GM23338 (cell line): ENCODE data around the gene ZNF681. TPM values are rescaled to one million over a fixed set of nuclear protein-coding genes. Genes with fewer than 3 reads are reported as not detected.

Source experiments
- ATAC-seq: fragments of 200-7000 bp; cut with Tn5 transposase; 3 replicates; pipeline ENCODE4 v1.9.1; 2020
- DNase-seq: peaks from one replicate; pipeline ENCODE4 v3.0.0-alpha.2; 2015; ENCODE audit warnings: low spot score
- H2AFZ ChIP-seq: fragments of 200-600 bp; sonication (generic); 2 replicates; pipeline ENCODE4 v1.8.0; 2016; ENCODE audit warnings: antibody characterized with exemption, mild to moderate bottlenecking, moderate library complexity
- H3F3A ChIP-seq: fragments of 200-600 bp; sonication (generic); replicated peaks from 2 replicates; pipeline ENCODE4 v1.8.0; 2017; ENCODE audit warnings: antibody characterized with exemption, mixed run types, low read depth
- H3K27ac ChIP-seq: fragments of 200-600 bp; sonication (generic); 2 replicates; pipeline ENCODE4 v1.6.1; 2016; ENCODE audit warnings: low read depth
- H3K27me3 ChIP-seq: fragments of 200-600 bp; sonication (generic); 2 replicates; pipeline ENCODE4 v1.8.0; 2016; ENCODE audit warnings: mild to moderate bottlenecking, mixed run types, moderate library complexity; ENCODE audit not compliant: insufficient read depth
- H3K36me3 ChIP-seq: fragments of 200-600 bp; sonication (generic); 2 replicates; pipeline ENCODE4 v1.8.0; 2016; ENCODE audit warnings: mild to moderate bottlenecking; ENCODE audit not compliant: insufficient read depth
- H3K4me1 ChIP-seq: fragments of 200-600 bp; sonication (generic); 2 replicates; pipeline ENCODE4 v1.8.0; 2016; ENCODE audit warnings: mild to moderate bottlenecking, moderate library complexity; ENCODE audit not compliant: insufficient read depth
- H3K4me2 ChIP-seq: fragments of 200-600 bp; sonication (generic); 2 replicates; pipeline ENCODE4 v1.7.1; 2017; ENCODE audit warnings: mixed run types
- H3K4me3 ChIP-seq: fragments of 200-600 bp; sonication (generic); 2 replicates; pipeline ENCODE4 v1.6.1; 2016; ENCODE audit warnings: mixed run types
- H3K79me2 ChIP-seq: fragments of 200-600 bp; sonication (generic); replicated peaks from 2 replicates; pipeline ENCODE4 v1.8.0; 2017; ENCODE audit warnings: mild to moderate bottlenecking; ENCODE audit not compliant: insufficient read depth
- H3K9me2 ChIP-seq: fragments of 200-600 bp; sonication (generic); 2 replicates; pipeline ENCODE4 v1.8.0; 2017; ENCODE audit not compliant: insufficient read depth
- H4K20me1 ChIP-seq: fragments of 200-600 bp; sonication (generic); replicated peaks from 2 replicates; pipeline ENCODE4 v1.8.0; 2017; ENCODE audit warnings: mild to moderate bottlenecking; ENCODE audit not compliant: insufficient read depth
- H3K27ac Mint-ChIP-seq: 2 replicates; pipeline ENCODE4 v1.8.0; 2020; ENCODE audit warnings: inconsistent platforms, mild to moderate bottlenecking, moderate library complexity, mixed read lengths
- H3K27me3 Mint-ChIP-seq: 3 replicates; pipeline ENCODE4 v1.8.0; 2022; ENCODE audit warnings: low read depth, mild to moderate bottlenecking, moderate library complexity, mixed read lengths, inconsistent platforms; ENCODE audit not compliant: insufficient read depth, poor library complexity
- H3K36me3 Mint-ChIP-seq: 3 replicates; pipeline ENCODE4 v1.8.0; 2021; ENCODE audit warnings: low read depth, mild to moderate bottlenecking, inconsistent platforms, moderate library complexity, mixed read lengths
- H3K4me1 Mint-ChIP-seq: 3 replicates; pipeline ENCODE4 v1.8.0; 2020; ENCODE audit warnings: mild to moderate bottlenecking, inconsistent platforms, mixed read lengths
- H3K4me3 Mint-ChIP-seq: 3 replicates; pipeline ENCODE4 v1.8.0; 2021; ENCODE audit warnings: moderate library complexity, mild to moderate bottlenecking, inconsistent platforms, mixed read lengths
- H3K9me3 Mint-ChIP-seq: 3 replicates; pipeline ENCODE4 v1.8.0; 2020; ENCODE audit warnings: moderate library complexity, mild to moderate bottlenecking, inconsistent platforms, mixed read lengths
- EZH2 ChIP-seq: fragments of 200-600 bp; sonication (generic); IDR thresholded peaks from one replicate; pipeline ENCODE4 v1.8.0; 2017; ENCODE audit warnings: antibody characterized with exemption, mild to moderate bottlenecking, low read depth; ENCODE audit not compliant: unreplicated experiment
- EZH2phosphoT487 ChIP-seq: fragments of 200-600 bp; sonication (generic); IDR thresholded peaks from one replicate; pipeline ENCODE4 v1.8.1; 2018; ENCODE audit warnings: antibody characterized with exemption; ENCODE audit not compliant: unreplicated experiment
- JUNB ChIP-seq: IDR thresholded peaks from one replicate; pipeline ENCODE4 v1.6.1; 2016; ENCODE audit warnings: antibody characterized with exemption; ENCODE audit not compliant: unreplicated experiment
- POLR2AphosphoS5 ChIP-seq: IDR thresholded peaks from 2 replicates; pipeline ENCODE4 v1.6.1; 2016; ENCODE audit warnings: antibody characterized with exemption, low read depth
- ZNF114 ChIP-seq: fragments of 250-450 bp; sonication (Bioruptor Pico); IDR thresholded peaks from 2 replicates; pipeline ENCODE4 v1.5.0; 2020; ENCODE audit warnings: mild to moderate bottlenecking, moderate library complexity
- ZNF331 ChIP-seq: fragments of 250-450 bp; sonication (Bioruptor Pico); IDR thresholded peaks from 2 replicates; pipeline ENCODE4 v1.5.0; 2020; ENCODE audit warnings: low read depth, mild to moderate bottlenecking, moderate library complexity
- polyA plus RNA-seq: library from polyadenylated mRNA; unstranded; fragments of >200 nt; fragmentation: Nextera tagmentation; extraction: Ambion mirVana; gene quantifications from 2 replicates; pipeline ENCODE4 v1.2.1, GENCODE V29; 2016
- total RNA-seq: library from RNA; depleted of rRNA; stranded (reverse); fragments of >200 nt; shearing (Covaris generic); gene quantifications from 2 replicates; pipeline ENCODE4 v1.2.3, GENCODE V29; 2014
- TF ChIP-seq, protein P1 (sequence below): IDR thresholded peaks from 2 replicates; pipeline ENCODE4 v1.6.1; 2016; ENCODE audit warnings: antibody characterized with exemption
- TF ChIP-seq, protein P2 (sequence below): IDR thresholded peaks from one replicate; pipeline ENCODE4 v1.6.1; 2018; ENCODE audit warnings: antibody characterized with exemption; ENCODE audit not compliant: unreplicated experiment

ZNF681 gene
- total and polyA plus RNA-seq, 2 experiments from 2014 or later = 9.4 to 25.1 TPM

DNA sequence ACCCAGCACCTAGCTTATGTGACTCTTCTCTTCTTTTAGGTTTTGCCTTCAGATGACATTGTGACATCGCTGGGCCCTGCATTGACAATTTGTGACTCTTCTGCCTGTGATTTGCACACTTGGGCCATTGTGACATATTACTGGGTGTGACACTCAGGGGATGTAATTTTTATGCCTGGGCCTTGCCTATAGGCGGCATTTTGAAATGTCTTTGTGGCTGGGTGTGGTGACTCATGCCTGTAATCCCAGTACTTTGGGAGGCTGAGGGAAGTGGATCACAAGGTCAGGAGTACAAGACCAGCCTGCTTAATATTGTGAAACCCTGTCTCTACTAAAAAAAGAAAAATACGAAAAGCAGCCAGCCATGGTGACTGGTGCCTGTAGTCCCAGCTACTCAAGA, 28.4 kb upstream of the ZNF681 start:
- no peak overlapping the region for H3K4me2 ChIP-seq
- Mint-ChIP-seq H3K9me3 (no peaks in the 10 kb centered on the region; the same call in 2 of the 3 replicates), H3K4me1 (no peaks in the 10 kb centered on the region), H3K27me3 (no peaks in the 10 kb centered on the region), H3K4me3 (no peak overlapping the region), H3K36me3 (peaks cover 75% of the 10 kb centered on the region), H3K27ac (no peak overlapping the region)
- H2AFZ ChIP-seq = no peak overlapping the region
- no peaks in the 10 kb centered on the region for H3K4me1 ChIP-seq
- H3K4me3 ChIP-seq = no peak overlapping the region
- peaks cover 83% of the 10 kb centered on the region for H3K79me2 ChIP-seq
- no peak overlapping the region for H3K27ac ChIP-seq
- H3K9me2 ChIP-seq = no peaks in the 10 kb centered on the region
- ATAC-seq = no peak
- peaks cover 64% of the 10 kb centered on the region for H4K20me1 ChIP-seq
- no peaks in the 10 kb centered on the region for H3K27me3 ChIP-seq
- peaks cover 13% of the 10 kb centered on the region; the same call in 1 of the 2 replicates for H3K36me3 ChIP-seq
- H3F3A ChIP-seq = no peaks in the 10 kb centered on the region
- no peak for DNase-seq
- no peak for TF ChIP-seq ZNF331 (CRISPR knock-in tag)
- TF ChIP-seq, protein P1, sequence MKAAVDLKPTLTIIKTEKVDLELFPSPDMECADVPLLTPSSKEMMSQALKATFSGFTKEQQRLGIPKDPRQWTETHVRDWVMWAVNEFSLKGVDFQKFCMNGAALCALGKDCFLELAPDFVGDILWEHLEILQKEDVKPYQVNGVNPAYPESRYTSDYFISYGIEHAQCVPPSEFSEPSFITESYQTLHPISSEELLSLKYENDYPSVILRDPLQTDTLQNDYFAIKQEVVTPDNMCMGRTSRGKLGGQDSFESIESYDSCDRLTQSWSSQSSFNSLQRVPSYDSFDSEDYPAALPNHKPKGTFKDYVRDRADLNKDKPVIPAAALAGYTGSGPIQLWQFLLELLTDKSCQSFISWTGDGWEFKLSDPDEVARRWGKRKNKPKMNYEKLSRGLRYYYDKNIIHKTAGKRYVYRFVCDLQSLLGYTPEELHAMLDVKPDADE = no peak
- no peak for TF ChIP-seq EZH2

DNA sequence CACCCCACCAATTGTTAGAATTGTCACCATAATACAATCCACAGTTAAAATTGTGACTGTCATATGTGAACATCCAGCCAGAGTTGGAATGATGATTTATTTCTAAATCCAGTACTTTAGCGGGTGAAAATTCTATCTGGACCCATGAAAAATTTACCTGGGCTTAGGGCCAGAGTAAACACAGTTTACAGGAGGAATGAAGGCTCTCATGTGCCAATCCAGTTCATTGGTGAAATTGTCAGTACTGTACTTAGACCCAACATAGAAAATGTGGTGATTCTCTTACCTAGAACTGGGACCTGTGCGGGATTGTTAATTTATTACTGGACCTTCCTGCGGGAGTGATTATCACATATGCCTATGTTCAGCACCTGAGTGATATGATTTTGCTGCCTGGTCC, 27.3 kb upstream of the ZNF681 start:
- Histone ChIP-seq H4K20me1 (peaks cover 56% of the 10 kb centered on the region), H3K4me1 (no peaks in the 10 kb centered on the region), H3F3A (no peaks in the 10 kb centered on the region), H3K27ac (no peak overlapping the region), H2AFZ (no peak overlapping the region), H3K4me3 (no peak overlapping the region), H3K36me3 (peaks cover 18% of the 10 kb centered on the region; the same call in 1 of the 2 replicates), H3K9me2 (no peaks in the 10 kb centered on the region), H3K4me2 (no peak overlapping the region), H3K79me2 (peaks cover 83% of the 10 kb centered on the region), H3K27me3 (no peaks in the 10 kb centered on the region)
- Mint-ChIP-seq H3K27ac (no peak overlapping the region), H3K27me3 (no peaks in the 10 kb centered on the region), H3K36me3 (peaks cover 84% of the 10 kb centered on the region), H3K4me1 (no peaks in the 10 kb centered on the region), H3K9me3 (no peaks in the 10 kb centered on the region; the same call in 2 of the 3 replicates), H3K4me3 (no peak overlapping the region)
- no peak for DNase-seq
- no peak for ATAC-seq
- TF ChIP-seq, protein P2, sequence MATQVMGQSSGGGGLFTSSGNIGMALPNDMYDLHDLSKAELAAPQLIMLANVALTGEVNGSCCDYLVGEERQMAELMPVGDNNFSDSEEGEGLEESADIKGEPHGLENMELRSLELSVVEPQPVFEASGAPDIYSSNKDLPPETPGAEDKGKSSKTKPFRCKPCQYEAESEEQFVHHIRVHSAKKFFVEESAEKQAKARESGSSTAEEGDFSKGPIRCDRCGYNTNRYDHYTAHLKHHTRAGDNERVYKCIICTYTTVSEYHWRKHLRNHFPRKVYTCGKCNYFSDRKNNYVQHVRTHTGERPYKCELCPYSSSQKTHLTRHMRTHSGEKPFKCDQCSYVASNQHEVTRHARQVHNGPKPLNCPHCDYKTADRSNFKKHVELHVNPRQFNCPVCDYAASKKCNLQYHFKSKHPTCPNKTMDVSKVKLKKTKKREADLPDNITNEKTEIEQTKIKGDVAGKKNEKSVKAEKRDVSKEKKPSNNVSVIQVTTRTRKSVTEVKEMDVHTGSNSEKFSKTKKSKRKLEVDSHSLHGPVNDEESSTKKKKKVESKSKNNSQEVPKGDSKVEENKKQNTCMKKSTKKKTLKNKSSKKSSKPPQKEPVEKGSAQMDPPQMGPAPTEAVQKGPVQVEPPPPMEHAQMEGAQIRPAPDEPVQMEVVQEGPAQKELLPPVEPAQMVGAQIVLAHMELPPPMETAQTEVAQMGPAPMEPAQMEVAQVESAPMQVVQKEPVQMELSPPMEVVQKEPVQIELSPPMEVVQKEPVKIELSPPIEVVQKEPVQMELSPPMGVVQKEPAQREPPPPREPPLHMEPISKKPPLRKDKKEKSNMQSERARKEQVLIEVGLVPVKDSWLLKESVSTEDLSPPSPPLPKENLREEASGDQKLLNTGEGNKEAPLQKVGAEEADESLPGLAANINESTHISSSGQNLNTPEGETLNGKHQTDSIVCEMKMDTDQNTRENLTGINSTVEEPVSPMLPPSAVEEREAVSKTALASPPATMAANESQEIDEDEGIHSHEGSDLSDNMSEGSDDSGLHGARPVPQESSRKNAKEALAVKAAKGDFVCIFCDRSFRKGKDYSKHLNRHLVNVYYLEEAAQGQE = no peak
- TF ChIP-seq JUNB = no peak
- TF ChIP-seq POLR2AphosphoS5 = no peak
- TF ChIP-seq EZH2 = no peak
- TF ChIP-seq ZNF331 (CRISPR knock-in tag) = no peak
- TF ChIP-seq, protein P1 = no peak
- TF ChIP-seq EZH2phosphoT487 = no peak
- TF ChIP-seq ZNF114 (CRISPR knock-in tag) = no peak
